A673 (cell line): ENCODE results near the gene ALG14. TPM values are rescaled to one million over a fixed set of nuclear protein-coding genes. Genes with fewer than 3 reads are reported as not detected.

Experiments used
- BruUV-seq: library from RNA; stranded (reverse); fragments of 400-500 nt; replicated peaks from 2 replicates; lab custom pipeline; 2021; lab: Mats Ljungman, UMichigan
- CTCF ChIA-PET: fragments of 300-600 bp; sonication (Branson Sonifier 250); formaldehyde crosslinking; loops from one replicate; lab custom pipeline; 2022; ENCODE audit warnings: antibody characterized with exemption; lab: Charles Lee
- POLR2A ChIA-PET: fragments of 300-600 bp; sonication (Branson Sonifier 250); formaldehyde crosslinking; loops from one replicate; lab custom pipeline; 2022; ENCODE audit warnings: antibody characterized with exemption; ENCODE audit not compliant: low non-redundant PET; lab: Charles Lee
- DNase-seq: peaks from one replicate; pipeline ENCODE4 v3.0.0-alpha.2; 2015; ENCODE audit warnings: low spot score
- H3K27ac ChIP-seq: fragments of 200-600 bp; sonication (generic); 2 replicates; pipeline ENCODE4 v1.5.1; 2016; ENCODE audit warnings: mixed run types, low read depth, mild to moderate bottlenecking, mixed read lengths, antibody characterized with exemption, low read length; ENCODE audit not compliant: poor library complexity, severe bottlenecking
- H3K27me3 ChIP-seq: fragments of 200-600 bp; sonication (generic); replicated peaks from 2 replicates; pipeline ENCODE4 v1.6.1; 2017; ENCODE audit warnings: mixed run types, low read depth, mild to moderate bottlenecking, mixed read lengths, antibody characterized with exemption, low read length; ENCODE audit not compliant: insufficient read depth, poor library complexity
- H3K36me3 ChIP-seq: fragments of 200-600 bp; sonication (generic); 2 replicates; pipeline ENCODE4 v1.6.1; 2016; ENCODE audit warnings: mixed run types, mild to moderate bottlenecking, mixed read lengths, antibody characterized with exemption, low read length; ENCODE audit not compliant: insufficient read depth, poor library complexity, severe bottlenecking
- H3K4me1 ChIP-seq: fragments of 200-600 bp; sonication (generic); 2 replicates; pipeline ENCODE4 v1.6.1; 2017; ENCODE audit warnings: mixed run types, mild to moderate bottlenecking, mixed read lengths, antibody characterized with exemption, low read length; ENCODE audit not compliant: insufficient read depth, poor library complexity, severe bottlenecking
- H3K4me3 ChIP-seq: fragments of 200-600 bp; sonication (generic); 2 replicates; pipeline ENCODE4 v1.5.1; 2016; ENCODE audit warnings: low read depth, mixed run types, mild to moderate bottlenecking, mixed read lengths, low read length; ENCODE audit not compliant: poor library complexity, severe bottlenecking
- H3K9me3 ChIP-seq: fragments of 200-600 bp; sonication (generic); 2 replicates; pipeline ENCODE4 v1.6.1; 2016; ENCODE audit warnings: mixed run types, low read depth, mild to moderate bottlenecking, mixed read lengths, antibody characterized with exemption, low read length; ENCODE audit not compliant: poor library complexity, severe bottlenecking
- EZH2 ChIP-seq: fragments of 200-600 bp; sonication (generic); IDR thresholded peaks from 2 replicates; pipeline ENCODE4 v1.6.1; 2017; ENCODE audit warnings: borderline replicate concordance, low read depth, mild to moderate bottlenecking, mixed read lengths, antibody characterized with exemption, low read length; ENCODE audit not compliant: poor library complexity, severe bottlenecking
- intact Hi-C: fragments of 100-400 bp; cut with micrococcal nuclease; formaldehyde crosslinking; loops from one replicate; pipeline ENCODE4 v1.10.0; 2022; ENCODE audit not compliant: unreplicated experiment
- total RNA-seq: library from RNA; stranded (reverse); gene quantifications from 2 replicates; pipeline ENCODE4 v1.2.3, GENCODE V29; 2021
- TF ChIP-seq, protein P1 (sequence below): fragments of 300-800, 200-600 bp; sonication (generic); conservative IDR thresholded peaks from 2 replicates; pipeline ENCODE4 v1.5.1; 2017; ENCODE audit warnings: low read depth, mild to moderate bottlenecking, antibody characterized with exemption, low read length, moderate library complexity, mixed read lengths

ALG14 gene
- total RNA-seq, 1 experiment from 2014 or later, result 11.3 TPM

GRCh38 chr1:94989398-94989797 is 83.4 kb downstream of the ALG14 start:
- intact Hi-C loops, result no loop called here
- H3K27ac ChIP-seq, result no peak overlapping the region
- H3K4me3 ChIP-seq, result no peak overlapping the region
- ChIA-PET POLR2A (interaction anchor here (0.6 kb wide), 1 partner anchor 919 kb away, joined by 3 read pairs; no protein-coding TSS in a partner anchor), CTCF (no interaction called here)
- no peaks in the 10 kb centered on the region for H3K4me1 ChIP-seq
- BruUV-seq, result no TSS peak
- DNase-seq, result no peak
- H3K9me3 ChIP-seq, result no peaks in the 10 kb centered on the region
- TF ChIP-seq EZH2, result no peak
- TF ChIP-seq, protein P1, sequence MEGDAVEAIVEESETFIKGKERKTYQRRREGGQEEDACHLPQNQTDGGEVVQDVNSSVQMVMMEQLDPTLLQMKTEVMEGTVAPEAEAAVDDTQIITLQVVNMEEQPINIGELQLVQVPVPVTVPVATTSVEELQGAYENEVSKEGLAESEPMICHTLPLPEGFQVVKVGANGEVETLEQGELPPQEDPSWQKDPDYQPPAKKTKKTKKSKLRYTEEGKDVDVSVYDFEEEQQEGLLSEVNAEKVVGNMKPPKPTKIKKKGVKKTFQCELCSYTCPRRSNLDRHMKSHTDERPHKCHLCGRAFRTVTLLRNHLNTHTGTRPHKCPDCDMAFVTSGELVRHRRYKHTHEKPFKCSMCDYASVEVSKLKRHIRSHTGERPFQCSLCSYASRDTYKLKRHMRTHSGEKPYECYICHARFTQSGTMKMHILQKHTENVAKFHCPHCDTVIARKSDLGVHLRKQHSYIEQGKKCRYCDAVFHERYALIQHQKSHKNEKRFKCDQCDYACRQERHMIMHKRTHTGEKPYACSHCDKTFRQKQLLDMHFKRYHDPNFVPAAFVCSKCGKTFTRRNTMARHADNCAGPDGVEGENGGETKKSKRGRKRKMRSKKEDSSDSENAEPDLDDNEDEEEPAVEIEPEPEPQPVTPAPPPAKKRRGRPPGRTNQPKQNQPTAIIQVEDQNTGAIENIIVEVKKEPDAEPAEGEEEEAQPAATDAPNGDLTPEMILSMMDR, result no peak
- H3K27me3 ChIP-seq, result no peaks in the 10 kb centered on the region
- no peaks in the 10 kb centered on the region for H3K36me3 ChIP-seq

DNA sequence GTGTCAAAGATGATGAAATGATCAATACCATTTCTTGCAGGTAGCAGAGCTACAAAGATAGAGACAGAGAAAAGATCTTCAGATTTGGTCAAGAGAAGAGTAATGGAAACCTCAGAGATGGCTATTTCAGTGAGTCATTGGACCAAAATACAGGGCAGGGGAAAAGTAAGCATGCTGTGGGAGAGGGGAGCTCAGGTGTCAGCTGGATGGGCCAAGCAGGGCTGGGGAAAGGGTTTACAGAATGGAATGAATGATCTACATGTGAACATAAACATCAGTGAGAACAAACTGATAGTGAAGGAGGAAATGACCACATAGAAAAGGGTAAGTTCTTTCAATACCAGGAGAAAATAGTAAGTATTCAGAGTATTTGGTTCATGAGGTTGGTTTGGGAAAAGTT is 84.4 kb downstream of the ALG14 start:
- H3K36me3 ChIP-seq, result no peaks in the 10 kb centered on the region
- TF ChIP-seq, protein P1, result no peak
- TF ChIP-seq EZH2, result no peak
- no TSS peak for BruUV-seq
- no peak for DNase-seq
- CTCF ChIA-PET, result no interaction called here
- H3K4me3 ChIP-seq, result no peak overlapping the region
- H3K9me3 ChIP-seq, result no peaks in the 10 kb centered on the region
- POLR2A ChIA-PET, result interaction anchor here (0.6 kb wide), 1 partner anchor 11 kb away, joined by 3 read pairs; no protein-coding TSS in a partner anchor
- H3K4me1 ChIP-seq, result peaks cover under 1% of the 10 kb centered on the region
- intact Hi-C loops, result no loop called here
- H3K27me3 ChIP-seq, result no peaks in the 10 kb centered on the region
- H3K27ac ChIP-seq, result no peak overlapping the region

DNA sequence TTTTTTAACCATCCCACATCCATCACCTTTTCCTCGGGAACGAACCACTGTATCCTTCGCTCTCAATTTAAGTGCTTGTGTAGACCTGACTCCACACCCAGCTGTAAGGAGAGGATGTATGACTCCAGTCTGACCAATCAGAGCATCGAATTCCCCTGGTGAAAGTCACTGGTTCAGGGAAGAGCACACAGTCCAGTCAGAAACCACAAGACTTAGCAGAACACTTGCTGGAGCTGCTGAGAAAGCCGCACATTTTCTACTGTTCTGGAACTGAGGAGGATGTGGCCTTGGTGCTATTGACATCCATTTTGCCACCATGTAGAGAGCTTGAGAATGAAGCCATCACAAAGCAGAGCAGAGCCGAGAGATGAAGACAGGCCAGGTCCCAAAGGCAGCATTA is 86.0 kb downstream of the ALG14 start:
- ChIA-PET CTCF (no interaction called here), POLR2A (no interaction called here)
- H3K4me3 ChIP-seq, result no peak overlapping the region
- TF ChIP-seq, protein P1, result no peak
- TF ChIP-seq EZH2, result no peak
- H3K36me3 ChIP-seq, result no peaks in the 10 kb centered on the region
- no peaks in the 10 kb centered on the region for H3K27me3 ChIP-seq
- H3K9me3 ChIP-seq, result no peaks in the 10 kb centered on the region
- H3K27ac ChIP-seq, result no peak overlapping the region
- BruUV-seq, result no TSS peak
- intact Hi-C loops, result no loop called here
- peaks cover 10% of the 10 kb centered on the region for H3K4me1 ChIP-seq
- DNase-seq, result no peak
